Small intestine (tissue), 7 donors: Measurements from ENCODE around the gene SNAPC4. TPM values are rescaled to one million over a fixed set of nuclear protein-coding genes. Genes with fewer than 3 reads are reported as not detected.
A peak's percentile ranks its signal among the peaks of the same experiment; 100 is the strongest.

Source experiments
- DNase-seq, 2 donors: peaks; one replicate each; pipeline versions ENCODE4 v3.0.0 to v3.0.0-alpha.2; 2013
- FAIRE-seq: peaks from 2 replicates; lab custom pipeline; 2012; peaks lifted over from hg19 to GRCh38; lab: Jason Lieb, UNC
- H3K27ac ChIP-seq, 3 donors: one replicate each; pipeline ENCODE4 v1.5.1; 2013; ENCODE audit warnings: low read length in 2 of 3, mild to moderate bottlenecking in 2 of 3, control low read depth in 1 of 3, inconsistent platforms in 1 of 3, low read depth in 1 of 3, moderate library complexity in 1 of 3
- H3K27me3 ChIP-seq, 3 donors: one replicate each; pipeline ENCODE4 v1.6.1; 2013; ENCODE audit warnings: low read length in 3 of 3, inconsistent platforms in 1 of 3; ENCODE audit not compliant: control insufficient read depth in 3 of 3, insufficient read depth in 3 of 3
- H3K36me3 ChIP-seq, 3 donors: one replicate each; pipeline ENCODE4 v1.6.1; 2013; ENCODE audit warnings: low read length in 3 of 3, inconsistent platforms in 1 of 3, low read depth in 1 of 3, mild to moderate bottlenecking in 1 of 3, moderate library complexity in 1 of 3; ENCODE audit not compliant: control insufficient read depth in 3 of 3, insufficient read depth in 2 of 3
- H3K4me1 ChIP-seq, 3 donors: one replicate each; pipeline ENCODE4 v1.6.1; 2013; ENCODE audit warnings: low read length in 2 of 3, inconsistent platforms in 1 of 3, low read depth in 1 of 3, mild to moderate bottlenecking in 1 of 3, moderate library complexity in 1 of 3; ENCODE audit not compliant: control insufficient read depth in 3 of 3, insufficient read depth in 2 of 3
- H3K4me3 ChIP-seq, 3 donors: one replicate each; pipeline ENCODE4 v1.5.1; 2013; ENCODE audit warnings: low read length in 3 of 3, control low read depth in 1 of 3, inconsistent platforms in 1 of 3, low read depth in 1 of 3, mild to moderate bottlenecking in 1 of 3, moderate library complexity in 1 of 3
- H3K9me3 ChIP-seq, 2 donors: one replicate each; pipeline ENCODE4 v1.6.1; 2013; ENCODE audit warnings: low read depth in 1 of 2, low read length in 1 of 2; ENCODE audit not compliant: control insufficient read depth in 2 of 2, insufficient read depth in 1 of 2
- WGBS, 3 donors: extraction: QIAGEN DNeasy Blood & Tissue Kit; methylation state at CpG; one replicate each; pipeline ENCODE4 v1.1.7; 2013; 5-methylcytosine and 5-hydroxymethylcytosine counted together
- polyA plus RNA-seq, 4 donors: library from polyadenylated mRNA; stranded (reverse) in 3 of 4; unstranded in 1 of 4; fragments of 200-250 nt in 3 of 4; fragments of 120-200 nt in 1 of 4; gene quantifications; one replicate each; pipeline versions ENCODE4 v1.2.1 to v1.2.3, GENCODE V29; 2013
- donor health status: healthy with polysubstance abuse.
- donor health status: control.
- donor health status: control.
- donor health status: Bipolar disorder and iron deficiency.
- donor health status: healthy.

Gene SNAPC4
- polyA plus RNA-seq, 4 donors = 5.4 to 11.2 (median 6.3) TPM

GRCh38 chr9:136401173-136401922 lies 1.4 kb upstream of the SNAPC4 start:
- no peak for FAIRE-seq
- no peak overlapping the region for H3K4me3 ChIP-seq
- no peak for DNase-seq
- H3K4me1 ChIP-seq = peaks cover 0 to 6% (median 5%) of the 10 kb centered on the region in 3 donors
- peaks cover 4 to 71% (median 10%) of the 10 kb centered on the region in 3 donors for H3K36me3 ChIP-seq
- H3K27me3 ChIP-seq = no peaks in the 10 kb centered on the region
- H3K9me3 ChIP-seq = no peaks in the 10 kb centered on the region
- H3K27ac ChIP-seq = no peak overlapping the region
- WGBS, 3 donors = 91 to 94% (median 93%) methylated on average over 18 of the region's 18 CpGs

DNA sequence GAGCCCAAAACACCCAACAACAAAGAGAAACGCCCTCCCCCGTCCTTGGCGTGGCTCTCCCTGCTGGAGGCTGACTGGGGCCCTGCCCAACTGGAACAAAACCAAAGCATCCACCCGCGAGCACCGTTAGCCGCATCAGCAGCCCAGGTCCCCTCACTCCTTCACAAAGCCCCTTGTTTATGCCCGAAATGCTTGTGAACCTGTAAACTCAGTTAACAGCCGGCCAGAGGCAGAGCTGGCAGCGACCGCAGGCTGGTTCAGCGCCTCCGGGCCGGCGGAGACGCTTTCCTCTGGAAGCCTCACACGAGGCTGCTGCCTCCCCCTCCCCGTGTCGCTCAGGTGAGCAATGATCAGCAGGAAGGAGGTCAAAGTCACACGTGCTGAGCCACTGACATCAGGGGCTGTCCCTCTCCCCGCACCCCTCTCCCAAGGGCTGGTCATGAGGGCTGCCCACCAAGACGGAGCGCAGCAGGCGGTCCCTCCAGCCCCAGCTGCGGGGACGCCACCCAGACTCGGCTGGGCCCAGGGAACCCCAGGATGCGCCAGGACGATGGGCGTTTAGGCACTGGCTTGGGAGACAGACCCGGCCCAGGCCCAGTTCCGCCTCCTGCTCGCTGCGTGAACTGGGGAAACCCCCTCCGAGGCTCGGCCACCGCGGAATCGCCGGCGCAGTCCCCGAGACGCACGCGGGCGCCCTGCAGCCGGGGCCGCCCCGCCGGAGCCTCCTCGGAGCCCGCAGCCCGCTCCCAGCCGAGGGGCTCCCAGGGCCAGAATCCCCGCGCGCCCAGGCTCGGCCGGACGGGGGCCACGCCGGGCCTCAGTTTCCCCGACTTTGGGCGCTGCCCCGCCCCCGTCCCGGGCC lies 563 bp downstream of the SNAPC4 start:
- Histone ChIP-seq H3K27me3 (no peaks in the 10 kb centered on the region), H3K27ac (peak overlapping the region in 1 of 3 donors; percentile 70), H3K4me1 (peaks cover 0 to 6% (median 5%) of the 10 kb centered on the region in 3 donors), H3K4me3 (peak overlapping the region; percentile 60 to 80 (median 76)), H3K36me3 (peaks cover 2 to 72% (median 7%) of the 10 kb centered on the region in 3 donors), H3K9me3 (no peaks in the 10 kb centered on the region)
- DNase-seq = peak; percentile 46 to 76
- no peak for FAIRE-seq
- WGBS, 3 donors = 1% methylated on average over 56 to 67 of the region's 67 CpGs

DNA sequence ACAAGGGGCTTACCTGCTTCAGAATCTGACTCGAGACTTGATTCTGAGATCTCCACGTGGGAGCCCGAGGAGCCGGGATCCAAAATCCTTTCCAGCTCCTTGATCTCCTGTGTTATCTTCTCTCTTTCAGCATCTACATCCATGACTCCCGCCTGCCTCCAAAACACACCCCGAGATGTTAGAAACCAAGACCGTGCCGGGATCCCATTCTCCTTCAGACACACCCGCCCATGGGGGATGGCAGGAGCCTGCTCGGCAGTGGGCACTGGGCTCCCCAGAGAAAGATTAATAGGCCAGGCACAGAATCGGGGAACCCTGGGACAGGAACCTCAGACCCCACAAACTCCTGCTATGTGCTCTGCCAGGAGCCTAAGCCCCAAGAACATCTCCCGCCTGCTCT lies 1.7 kb downstream of the SNAPC4 start:
- Histone ChIP-seq H3K27me3 (no peaks in the 10 kb centered on the region), H3K4me1 (peaks cover 0 to 6% (median 5%) of the 10 kb centered on the region in 3 donors), H3K27ac (no peak overlapping the region), H3K36me3 (peaks cover 2 to 72% (median 3%) of the 10 kb centered on the region in 3 donors), H3K9me3 (no peaks in the 10 kb centered on the region), H3K4me3 (no peak overlapping the region)
- FAIRE-seq (no peak), DNase-seq (no peak)
- 94 to 96% (median 96%) methylated on average over 12 of the region's 12 CpGs for WGBS, 3 donors

GRCh38 chr9:136397643-136398042 lies 2.3 kb downstream of the SNAPC4 start:
- no peaks in the 10 kb centered on the region for H3K9me3 ChIP-seq
- no peak for DNase-seq
- 62 to 80% (median 77%) methylated on average over 2 to 6 of the region's 6 CpGs for WGBS, 3 donors
- H3K36me3 ChIP-seq = peaks cover 2 to 77% (median 3%) of the 10 kb centered on the region in 3 donors
- no peak overlapping the region for H3K27ac ChIP-seq
- peaks cover 0 to 6% (median 5%) of the 10 kb centered on the region in 3 donors for H3K4me1 ChIP-seq
- H3K4me3 ChIP-seq = no peak overlapping the region
- no peak for FAIRE-seq
- H3K27me3 ChIP-seq = no peaks in the 10 kb centered on the region

DNA sequence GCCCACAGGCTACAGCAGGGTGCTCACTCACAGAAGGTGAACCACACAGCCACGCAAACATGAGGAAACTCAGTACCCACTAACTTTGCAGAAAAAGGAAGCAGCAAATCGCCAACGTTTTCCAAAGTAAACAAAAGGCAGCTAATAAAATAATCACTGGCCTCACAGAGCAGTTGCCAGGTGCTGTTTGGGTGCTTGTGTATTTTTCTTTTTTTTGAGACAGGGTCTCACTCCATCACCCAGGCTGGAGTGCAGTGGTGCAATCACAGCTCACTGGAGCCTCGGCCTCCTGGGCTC lies 3.8 kb downstream of the SNAPC4 start:
- DNase-seq (no peak), FAIRE-seq (no peak)
- Histone ChIP-seq H3K4me3 (no peak overlapping the region), H3K4me1 (peaks cover 0 to 6% (median 5%) of the 10 kb centered on the region in 3 donors), H3K27ac (peak overlapping the region in 1 of 3 donors; percentile 17), H3K9me3 (no peaks in the 10 kb centered on the region), H3K27me3 (no peaks in the 10 kb centered on the region), H3K36me3 (peaks cover 2 to 75% (median 9%) of the 10 kb centered on the region in 3 donors)
- 7 to 57% (median 38%) methylated on average over 4 of the region's 4 CpGs for WGBS, 3 donors

DNA sequence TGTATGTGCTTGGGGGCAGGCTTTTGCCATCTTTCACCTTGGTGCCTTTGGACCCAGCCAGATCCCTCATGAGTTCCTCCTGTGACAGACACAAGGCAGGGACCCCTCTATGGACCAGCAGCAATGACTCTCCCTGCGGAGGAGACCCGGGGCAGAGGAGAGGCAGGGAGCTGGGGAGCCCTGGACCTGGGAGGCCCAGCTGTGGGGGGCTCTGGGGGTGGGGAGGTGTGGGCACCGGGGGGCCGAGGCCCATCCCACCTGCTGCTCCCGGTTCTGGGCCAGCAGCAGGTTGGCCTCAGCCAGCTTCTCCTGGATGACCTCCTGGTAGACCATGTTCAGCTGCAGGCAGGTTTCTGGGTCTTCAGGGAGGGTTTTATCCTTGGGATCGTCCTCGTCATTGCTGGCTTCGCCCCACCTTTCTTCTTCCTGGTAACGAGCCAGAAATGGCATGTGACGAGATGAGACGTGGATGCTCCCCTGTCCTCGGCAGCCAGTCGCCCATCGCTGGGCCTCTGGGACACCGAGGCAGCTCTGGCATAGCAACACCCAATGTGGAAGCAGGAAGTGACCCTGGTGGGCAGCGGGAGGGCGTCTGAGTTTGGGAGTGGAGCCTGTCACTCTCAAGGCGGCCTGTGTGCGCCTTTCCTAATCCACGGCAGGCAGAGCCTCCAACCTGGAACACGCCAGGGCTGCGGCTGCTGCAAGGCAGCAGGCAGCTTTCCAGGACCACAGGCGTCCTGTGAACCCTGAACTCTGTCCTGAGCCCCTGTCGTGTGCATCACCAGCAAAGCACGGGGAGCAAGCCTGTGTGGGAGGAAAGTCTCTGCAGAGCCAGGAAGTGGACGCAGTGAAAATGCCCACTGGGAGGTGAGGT lies 4.4 kb downstream of the SNAPC4 start:
- H3K9me3 ChIP-seq = no peaks in the 10 kb centered on the region
- H3K4me3 ChIP-seq = no peak overlapping the region
- H3K4me1 ChIP-seq = peaks cover 0 to 6% (median 4%) of the 10 kb centered on the region in 3 donors
- peaks cover 2 to 76% (median 9%) of the 10 kb centered on the region in 3 donors for H3K36me3 ChIP-seq
- 45 to 79% (median 60%) methylated on average over 26 of the region's 26 CpGs for WGBS, 3 donors
- H3K27ac ChIP-seq = peak overlapping the region in 1 of 3 donors; percentile 17
- no peaks in the 10 kb centered on the region for H3K27me3 ChIP-seq
- FAIRE-seq (no peak), DNase-seq (peak in 1 of 2 donors; percentile 15)

GRCh38 chr9:136395020-136395340 lies 5.0 kb downstream of the SNAPC4 start:
- Histone ChIP-seq H3K36me3 (peaks cover 2 to 81% (median 10%) of the 10 kb centered on the region in 3 donors), H3K27ac (no peak overlapping the region), H3K27me3 (no peaks in the 10 kb centered on the region), H3K4me1 (peaks cover 0 to 6% (median 0%) of the 10 kb centered on the region in 3 donors), H3K4me3 (no peak overlapping the region), H3K9me3 (no peaks in the 10 kb centered on the region)
- no peak for DNase-seq
- 83 to 93% (median 89%) methylated on average over 13 of the region's 13 CpGs for WGBS, 3 donors
- no peak for FAIRE-seq
